Breast epithelium (tissue), 4 donors: ENCODE data around the gene GALNT10. TPM values are rescaled to one million over a fixed set of nuclear protein-coding genes. Genes with fewer than 3 reads are reported as not detected.

Source experiments
- DNase-seq, 2 donors: peaks; one replicate each; pipeline ENCODE4 v3.0.0-alpha.2; 2019; ENCODE audit warnings: low spot score in 2 of 2
- H3K27ac ChIP-seq, 2 donors: fragments of 200-600 bp; sonication (generic) in 1 of 2; one replicate each; pipeline ENCODE4 v1.5.1; 2016 to 2019; ENCODE audit warnings: mild to moderate bottlenecking in 1 of 2
- H3K27me3 ChIP-seq, 2 donors: fragments of 200-600 bp; sonication (generic) in 1 of 2; one replicate each; pipeline versions ENCODE4 v1.5.1 to v1.6.0; 2017 to 2019; ENCODE audit warnings: control low read depth in 1 of 2, mild to moderate bottlenecking in 1 of 2
- H3K36me3 ChIP-seq: fragments of 200-600 bp; one replicate; pipeline ENCODE4 v1.5.1; 2019
- H3K4me1 ChIP-seq, 2 donors: fragments of 200-600 bp; sonication (generic); one replicate each; pipeline ENCODE4 v1.5.1; 2016 to 2019; ENCODE audit warnings: control low read depth in 1 of 2
- H3K4me3 ChIP-seq, 3 donors: fragments of 200-600 bp; sonication (generic); 1 replicate in 2 of 3; 2 replicates in 1 of 3; pipeline ENCODE4 v1.5.1; 2016 to 2019; ENCODE audit warnings: mild to moderate bottlenecking in 3 of 3, moderate library complexity in 2 of 3
- H3K9me3 ChIP-seq, 2 donors: fragments of 200-600 bp; sonication (generic) in 1 of 2; one replicate each; pipeline ENCODE4 v1.5.1; 2016 to 2019; ENCODE audit warnings: control low read depth in 1 of 2
- CTCF ChIP-seq, 3 donors: fragments of 450-650 bp; IDR thresholded peaks; one replicate each; pipeline ENCODE4 v1.5.1; 2016 to 2017; ENCODE audit warnings: antibody characterized with exemption in 3 of 3, mild to moderate bottlenecking in 3 of 3, moderate library complexity in 3 of 3
- POLR2A ChIP-seq: fragments of 450-650 bp; IDR thresholded peaks from one replicate; pipeline ENCODE4 v1.6.1; 2016; ENCODE audit warnings: antibody characterized with exemption, mild to moderate bottlenecking, moderate library complexity
- POLR2AphosphoS5 ChIP-seq, 3 donors: sonication (generic); formaldehyde crosslinking; IDR thresholded peaks; one replicate each; pipeline ENCODE4 v1.6.1; 2017; ENCODE audit warnings: antibody characterized with exemption in 3 of 3
- intact Hi-C: fragments of 100-400 bp; cut with DNase I; formaldehyde crosslinking; loops from one replicate; pipeline ENCODE4 v1.15.1; 2023; ENCODE audit warnings: low total_unique reads
- total RNA-seq, 3 donors: library from RNA; depleted of rRNA; stranded (reverse); fragments of >200 nt; gene quantifications; one replicate each; pipeline ENCODE4 v1.1.0, GENCODE V29; 2016

GALNT10 gene
- total RNA-seq, 3 donors from 2014 or later = 32.8 to 67.2 (median 34.1) TPM

- Histone ChIP-seq H3K36me3 (no peaks in the 10 kb centered on the region), H3K4me3 (no peak overlapping the region), H3K27me3 (no peaks in the 10 kb centered on the region), H3K4me1 (no peaks in the 10 kb centered on the region), H3K27ac (no peak overlapping the region), H3K9me3 (no peaks in the 10 kb centered on the region)
- no peak for TF ChIP-seq POLR2A
- TF ChIP-seq CTCF (IDR thresholded peaks at IDR 0.05) = no peak
- TF ChIP-seq POLR2AphosphoS5 (IDR thresholded peaks at IDR 0.05) = no peak
- intact Hi-C loops = no loop called here
- no peak for DNase-seq
Observed at GRCh38 chr5:154429341-154429740, 238.8 kb downstream of the GALNT10 start.

- Histone ChIP-seq H3K36me3 (no peaks in the 10 kb centered on the region), H3K27me3 (no peaks in the 10 kb centered on the region), H3K27ac (no peak overlapping the region), H3K4me3 (no peak overlapping the region), H3K9me3 (no peaks in the 10 kb centered on the region), H3K4me1 (no peaks in the 10 kb centered on the region)
- no peak for DNase-seq
- intact Hi-C loops = no loop called here
- TF ChIP-seq CTCF (IDR thresholded peaks at IDR 0.05) = no peak
- no peak for TF ChIP-seq POLR2AphosphoS5 (IDR thresholded peaks at IDR 0.05)
- TF ChIP-seq POLR2A = no peak
Observed at GRCh38 chr5:154430466-154430865, 239.9 kb downstream of the GALNT10 start.

GRCh38 chr5:154430961-154431630 lies 240.6 kb downstream of the GALNT10 start:
- Histone ChIP-seq H3K27ac (no peak overlapping the region), H3K4me3 (no peak overlapping the region), H3K36me3 (no peaks in the 10 kb centered on the region), H3K9me3 (no peaks in the 10 kb centered on the region), H3K27me3 (no peaks in the 10 kb centered on the region), H3K4me1 (no peaks in the 10 kb centered on the region)
- intact Hi-C loops = no loop called here
- no peak for DNase-seq
- TF ChIP-seq POLR2AphosphoS5 (IDR thresholded peaks at IDR 0.05) (no peak), POLR2A (no peak), CTCF (IDR thresholded peaks at IDR 0.05) (no peak)

GRCh38 chr5:154435226-154435625 lies 244.7 kb downstream of the GALNT10 start:
- no peak for TF ChIP-seq POLR2A
- no peak for TF ChIP-seq CTCF (IDR thresholded peaks at IDR 0.05)
- TF ChIP-seq POLR2AphosphoS5 (IDR thresholded peaks at IDR 0.05) = no peak
- no peak for DNase-seq

GRCh38 chr5:154437281-154437965 lies 246.9 kb downstream of the GALNT10 start:
- H3K36me3 ChIP-seq = no peaks in the 10 kb centered on the region
- H3K9me3 ChIP-seq = no peaks in the 10 kb centered on the region
- no peak overlapping the region for H3K4me3 ChIP-seq
- intact Hi-C loops = no loop called here
- H3K27me3 ChIP-seq = no peaks in the 10 kb centered on the region
- TF ChIP-seq CTCF (IDR thresholded peaks at IDR 0.05) (no peak), POLR2AphosphoS5 (IDR thresholded peaks at IDR 0.05) (no peak), POLR2A (no peak)
- no peaks in the 10 kb centered on the region for H3K4me1 ChIP-seq
- DNase-seq = no peak
- no peak overlapping the region for H3K27ac ChIP-seq

More at GRCh38 chr5:154435226-154435625, 244.7 kb downstream of the GALNT10 start:
- Histone ChIP-seq H3K27me3 (no peaks in the 10 kb centered on the region), H3K27ac (no peak overlapping the region), H3K4me3 (no peak overlapping the region), H3K4me1 (no peaks in the 10 kb centered on the region), H3K9me3 (no peaks in the 10 kb centered on the region), H3K36me3 (no peaks in the 10 kb centered on the region)
- intact Hi-C loops = no loop called here
